NCI-H524 (cell line): Measurements from ENCODE around the gene ETV3L.
"Not testable (repeated sequence)": the region's sequence is repeated elsewhere in the genome, so short reads cannot be mapped to it uniquely, and the experiment has no call there.

Experiments used
- DNase-seq, 2 experiments: peaks; one replicate each; lab custom pipeline; 2025; lab: John Stamatoyannopoulos, UW

The ETV3L gene

DNA sequence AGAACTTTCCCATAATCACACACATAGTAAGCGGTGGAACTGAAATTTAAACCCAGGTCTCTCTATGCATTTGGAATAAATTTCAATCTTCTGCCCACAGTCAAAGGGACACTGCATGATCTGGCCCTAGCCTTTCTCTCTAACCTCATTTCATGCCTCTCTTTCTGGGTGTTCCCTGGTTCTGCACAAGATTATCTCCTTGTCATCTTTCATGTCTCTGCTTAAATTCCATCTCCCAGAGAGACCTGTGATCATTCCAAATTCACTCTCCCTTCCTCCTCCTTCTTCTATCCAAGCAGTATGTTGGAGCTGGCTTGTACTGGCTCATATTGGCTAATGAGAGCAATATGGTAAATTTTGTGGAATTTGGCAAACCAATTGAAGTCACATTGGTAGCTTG lies 22.2 kb downstream of the ETV3L start:
- no peak for DNase-seq

DNA sequence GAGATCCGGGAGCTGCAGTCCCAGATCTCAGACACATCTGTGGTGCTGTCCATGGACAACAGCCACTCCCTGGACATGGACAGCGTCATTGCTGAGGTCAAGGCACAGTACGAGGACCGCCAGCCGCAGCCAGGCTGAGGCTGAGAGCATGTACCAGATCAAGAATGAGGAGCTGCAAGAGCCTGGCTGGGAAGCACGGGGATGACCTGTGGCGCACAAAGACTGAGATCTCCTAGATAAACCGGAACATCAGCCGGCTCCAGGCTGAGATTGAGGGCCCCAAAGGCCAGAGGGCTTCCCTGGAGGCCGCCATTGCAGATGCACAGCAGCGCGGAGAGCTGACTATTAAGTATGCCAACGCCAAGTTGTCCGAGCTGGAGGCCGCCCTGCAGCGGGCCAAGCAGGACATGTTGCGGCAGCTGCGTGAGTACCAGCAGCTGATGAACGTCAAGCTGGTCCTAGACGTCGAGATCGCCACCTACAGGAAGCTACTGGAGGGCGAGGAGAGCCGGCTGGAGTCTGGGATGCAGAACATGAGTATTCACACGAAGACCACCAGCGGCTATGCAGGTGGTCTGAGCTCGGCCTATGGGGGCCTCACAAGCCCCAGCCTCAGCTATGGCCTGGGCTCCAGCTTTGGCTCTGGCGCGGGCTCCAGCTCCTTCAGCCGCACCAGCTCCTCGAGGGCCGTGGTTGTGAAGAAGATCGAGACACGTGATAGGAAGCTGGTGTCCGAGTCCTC lies 25.5 kb downstream of the ETV3L start:
- DNase-seq = peak; percentile 45 to 72

DNA sequence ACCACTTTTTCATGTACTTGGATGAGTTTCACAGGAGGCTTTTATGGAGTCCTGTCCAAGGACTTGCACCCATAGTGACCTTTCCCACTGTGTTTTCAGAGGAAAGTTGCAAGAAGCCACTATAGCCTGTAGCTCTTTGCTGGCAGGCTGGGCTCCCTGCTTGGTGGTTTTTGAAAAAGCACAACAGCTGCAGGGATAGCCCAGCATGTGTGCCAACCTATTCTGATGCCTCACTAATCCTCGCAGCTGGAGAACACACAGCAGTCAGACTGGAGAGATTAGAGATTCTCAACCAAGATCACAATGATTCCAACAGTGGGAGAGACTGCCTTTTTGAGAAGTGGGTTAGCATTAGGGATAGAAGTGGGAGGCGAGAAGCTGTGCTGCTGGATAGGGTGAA lies 30.0 kb downstream of the ETV3L start:
- DNase-seq = peak; percentile 67 to 76

DNA sequence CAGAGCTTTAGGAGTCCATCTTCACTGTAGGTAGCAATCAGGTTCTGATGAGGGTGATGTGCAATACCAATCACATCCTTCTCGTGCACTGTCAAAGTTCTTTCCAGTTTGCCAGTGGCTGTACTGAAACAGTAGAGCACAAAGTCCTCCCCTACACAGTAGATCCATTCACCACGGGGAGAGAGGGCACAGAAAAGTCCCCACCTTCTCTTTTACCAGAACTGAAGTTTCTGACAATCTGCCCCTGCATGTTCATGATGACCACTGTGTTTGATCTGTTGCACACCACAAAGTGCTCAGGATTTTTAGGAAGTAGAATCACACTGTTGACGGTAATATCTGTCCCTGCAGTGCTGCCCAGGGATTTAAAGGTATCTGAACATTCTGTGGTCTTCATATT lies 40.4 kb downstream of the ETV3L start:
- DNase-seq = not testable (repeated sequence)

DNA sequence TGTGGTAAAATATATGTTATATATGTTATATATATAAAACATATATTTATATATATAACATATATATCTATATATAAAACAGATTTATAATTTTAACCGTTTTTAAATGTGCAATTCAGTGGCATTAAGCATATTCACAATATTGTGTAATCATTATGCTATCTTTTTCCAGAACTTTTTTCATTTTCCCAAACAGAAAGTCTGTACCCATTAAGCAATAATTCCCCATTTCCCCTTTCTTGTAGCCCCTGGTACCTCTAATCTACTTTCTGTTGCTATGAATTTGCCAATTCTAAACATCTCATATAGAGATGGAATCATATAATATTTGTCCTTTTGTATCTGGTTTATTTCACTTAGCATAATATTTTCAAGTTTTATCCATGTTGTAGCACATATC lies 43.3 kb downstream of the ETV3L start:
- no peak for DNase-seq

DNA sequence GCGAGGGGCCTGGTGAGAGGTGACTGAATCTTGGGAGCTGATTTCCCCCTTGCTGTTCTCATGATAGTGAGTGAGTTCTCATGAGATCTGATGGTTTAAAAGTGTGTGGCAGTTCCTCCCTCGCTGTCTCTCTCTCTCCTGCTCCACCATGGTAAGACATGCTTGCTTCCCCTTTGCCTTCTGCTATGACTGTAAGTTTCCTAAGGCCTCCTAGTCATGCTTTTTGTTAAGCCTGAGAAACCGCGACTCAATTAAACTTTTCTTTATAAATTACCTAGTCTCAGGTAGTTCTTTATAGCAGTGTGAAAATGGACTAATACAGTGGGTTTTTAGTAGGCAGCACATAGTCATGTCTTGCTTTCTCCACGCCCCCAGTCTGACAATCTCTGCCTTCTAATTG lies 43.9 kb downstream of the ETV3L start:
- DNase-seq = not testable (repeated sequence)

DNA sequence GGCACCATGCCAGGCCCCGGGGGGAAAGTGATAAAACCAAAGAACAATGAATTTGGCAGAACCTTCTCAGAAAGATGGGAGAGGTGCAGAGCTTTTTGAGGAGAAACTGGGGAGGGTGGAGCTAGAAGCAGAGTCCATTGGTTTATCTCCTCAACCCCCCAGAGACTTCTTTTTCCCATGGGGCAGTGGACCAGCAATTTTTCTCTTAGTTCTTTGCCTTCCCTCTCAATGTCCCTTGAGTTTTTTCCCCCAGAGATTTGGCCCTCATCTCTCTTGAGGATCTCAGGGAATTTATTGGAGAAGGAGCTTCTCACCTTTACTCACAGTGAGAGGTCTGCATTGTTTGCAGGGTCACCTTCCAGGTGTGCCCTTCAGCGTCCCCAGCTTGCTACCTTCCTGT lies 48.8 kb downstream of the ETV3L start:
- no peak for DNase-seq

DNA sequence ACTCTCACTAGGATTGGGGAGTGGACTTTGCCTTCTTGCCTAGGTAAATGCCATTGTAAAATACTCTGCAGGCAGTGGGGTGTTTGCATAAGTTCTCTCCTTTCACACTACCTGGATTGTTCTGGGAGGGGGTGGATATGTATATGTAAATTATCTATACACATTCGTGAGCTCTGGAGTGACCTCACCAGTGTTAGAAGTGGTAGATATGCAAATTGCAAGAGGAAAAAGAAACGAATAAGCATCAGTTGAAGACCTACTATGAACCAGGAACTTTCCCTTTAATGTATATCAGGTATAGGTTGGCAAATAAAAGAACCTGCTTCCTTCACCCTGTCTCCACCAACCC lies 52.6 kb downstream of the ETV3L start:
- no peak for DNase-seq

DNA sequence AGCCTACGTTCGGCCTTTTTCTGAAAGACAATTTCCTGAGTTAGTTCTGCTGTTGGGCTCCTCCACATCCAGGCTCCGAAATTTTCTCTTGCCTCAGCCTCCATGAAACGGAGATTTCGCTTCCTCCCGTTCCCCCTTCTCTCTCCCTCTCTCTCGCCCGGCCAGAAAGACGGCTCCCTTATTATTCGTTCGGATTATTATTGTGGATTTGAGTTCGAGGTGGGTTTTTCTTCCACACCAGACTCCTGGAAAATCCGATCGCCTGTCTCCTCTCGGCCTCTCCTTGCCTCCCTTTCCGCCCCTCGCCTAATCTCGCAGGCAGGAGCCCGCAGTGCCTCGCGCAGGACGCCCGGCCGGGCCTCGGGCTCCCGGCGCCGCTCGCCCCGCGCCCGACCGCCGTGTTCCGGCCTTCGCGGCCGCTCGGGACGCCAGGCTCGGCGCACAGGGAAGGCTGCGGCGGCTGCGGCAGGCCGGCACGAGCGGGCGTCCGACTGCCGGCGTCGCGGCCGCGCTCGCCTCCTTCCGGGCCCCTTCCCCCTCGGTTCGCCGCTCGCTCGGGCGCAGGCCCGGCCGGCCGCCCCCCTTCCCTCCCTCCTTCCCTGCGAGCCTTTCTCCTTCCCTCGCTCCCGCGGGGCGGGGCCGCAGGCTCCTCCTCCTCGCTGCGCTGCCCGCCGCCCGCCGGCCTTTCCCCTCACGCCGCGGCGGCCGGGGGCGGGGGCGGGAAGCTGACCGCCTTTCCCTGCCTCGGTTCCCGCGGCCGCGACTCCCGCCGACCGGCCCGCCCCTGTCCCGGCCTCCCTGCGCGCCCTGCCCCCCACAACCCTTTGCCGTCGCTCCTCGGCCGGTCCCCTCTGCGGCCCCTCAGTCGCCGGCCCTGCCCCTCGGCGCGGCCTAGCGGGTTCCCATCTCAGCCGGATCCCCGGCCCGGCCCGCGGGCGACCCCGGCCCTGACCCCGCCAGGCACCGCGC lies 54.1 kb downstream of the ETV3L start, which contains the start of gene ARHGEF11:
ARHGEF11 (minus strand) TSS at position 493 of the 969 bp plus-strand sequence. CDS start 1,412 bp downstream, outside the sequence.
- DNase-seq = peak; percentile 57 to 75

DNA sequence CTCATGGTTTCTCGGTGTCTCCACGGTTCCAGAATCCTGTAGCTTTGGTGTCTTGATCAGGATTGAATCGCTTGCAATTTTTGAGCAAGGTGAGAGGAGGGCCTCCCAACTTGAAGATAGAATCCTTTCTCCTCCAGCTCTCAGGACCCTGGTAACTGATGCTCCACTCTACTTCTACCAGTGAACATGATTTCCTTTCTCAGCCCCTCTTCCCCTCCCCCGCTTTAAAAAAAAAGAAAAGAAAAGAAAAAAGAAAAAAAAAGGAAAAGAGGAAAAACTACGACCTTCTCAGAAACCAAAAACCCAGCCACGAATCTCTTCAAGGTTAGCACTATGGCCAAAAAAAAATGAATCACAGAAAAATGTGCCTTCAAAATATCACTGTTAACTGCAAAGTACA lies 55.3 kb downstream of the ETV3L start:
- no peak for DNase-seq

DNA sequence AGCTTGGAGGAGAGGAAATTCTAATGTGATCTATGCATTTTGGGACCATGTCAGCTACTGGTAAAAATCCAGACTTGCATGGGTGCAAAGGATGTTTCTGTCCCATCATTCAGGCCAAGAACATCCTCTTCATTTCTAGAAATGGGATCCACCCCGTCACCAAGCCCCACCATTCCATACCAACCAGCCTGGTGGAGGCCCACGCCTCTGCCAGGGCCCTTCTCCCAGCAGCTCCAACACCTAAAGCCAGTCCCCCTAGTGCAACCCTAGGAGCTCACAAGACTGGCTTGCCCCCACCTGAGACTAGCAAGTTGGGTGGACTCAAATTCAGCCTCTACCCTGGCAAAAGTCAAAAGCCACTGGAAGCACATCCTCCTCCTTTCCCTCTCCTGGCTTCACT lies 55.9 kb downstream of the ETV3L start:
- DNase-seq = no peak

DNA sequence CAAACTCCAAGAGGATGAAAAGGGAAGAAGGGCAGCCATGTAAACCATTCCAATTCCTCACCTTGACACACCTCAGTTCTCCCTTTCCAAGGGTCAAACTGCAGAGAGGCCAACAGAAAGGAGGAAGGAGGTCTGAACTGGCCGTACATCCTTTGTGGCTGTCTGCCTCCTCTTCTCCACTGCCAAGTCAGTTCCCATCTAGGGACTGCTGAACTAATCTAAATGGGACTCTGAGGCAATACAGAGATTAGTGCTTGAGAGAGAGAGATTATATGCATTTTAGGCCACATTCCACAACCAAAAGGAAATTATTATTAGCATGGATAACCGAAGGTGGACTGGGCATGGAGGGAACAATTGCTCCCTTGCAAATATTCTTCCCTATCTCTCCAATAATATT lies 56.8 kb downstream of the ETV3L start:
- no peak for DNase-seq
